ENCODE results near the gene H3-3A. TPM values are rescaled to one million over a fixed set of nuclear protein-coding genes. Genes with fewer than 3 reads are reported as not detected.

The H3-3A gene
- total and polyA plus RNA-seq, 2 of the 8 experiments (the other 6 are each of a cell fraction or from before 2014, with no cell fraction given) = 1,157 to 1,223 TPM

DNA sequence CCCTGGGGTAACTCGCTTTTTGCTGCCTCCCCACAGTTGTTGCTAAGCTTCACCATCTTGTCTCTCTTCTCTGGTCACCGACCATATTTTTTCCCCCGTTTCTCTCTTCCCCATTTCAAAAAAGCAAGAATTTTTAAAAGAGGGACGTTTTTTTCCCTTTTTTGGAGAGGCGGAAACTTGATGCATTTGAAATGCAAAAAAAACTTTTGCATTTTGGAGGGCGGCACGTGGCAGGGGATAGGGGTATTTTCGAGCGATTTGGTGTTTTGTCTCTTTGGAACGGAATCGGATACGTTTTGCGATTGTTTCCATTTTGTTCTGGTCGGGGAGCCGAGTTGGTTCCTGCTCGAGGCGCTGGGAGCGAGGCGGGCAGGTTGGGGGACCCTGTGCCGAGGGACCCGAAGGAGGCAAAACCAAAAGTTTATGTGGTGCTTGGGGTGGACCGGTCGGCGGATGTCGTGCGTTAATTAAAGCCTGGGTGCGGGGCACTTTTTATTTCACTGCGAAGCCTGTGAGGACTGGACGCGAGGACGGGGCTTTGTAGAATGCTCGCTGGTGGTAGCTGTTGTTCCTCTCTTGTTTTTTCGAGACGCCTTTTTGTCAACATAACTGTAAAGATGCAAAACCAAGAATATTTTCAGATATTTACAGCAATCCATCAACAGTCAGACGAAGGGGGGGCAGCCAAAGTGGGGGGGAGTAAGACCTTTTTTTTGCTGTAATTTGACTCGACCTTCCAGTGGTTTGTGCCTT, 884 bp downstream of the H3-3A start:
- peaks cover 2% of the 10 kb centered on the region; the same call in 1 of the 2 replicates for H3K79me1 ChIP-seq (ENCODE audit: low read depth, low read length)
- peak overlapping the region; percentile 74 for H4K5ac ChIP-seq (ENCODE audit: insufficient read length, low read depth, low read length)
- H2BK15ac ChIP-seq (ENCODE audit: low read length) = no peak overlapping the region
- peak overlapping the region; percentile 84 for H2BK5ac ChIP-seq (ENCODE audit: low read depth, low read length)
- no peak overlapping the region for H2BK12ac ChIP-seq (ENCODE audit: low read depth, low read length)
- WGBS, 2 experiments (ENCODE audit: extremely low coverage in 1 of 2, insufficient coverage in 1 of 2, insufficient read length in 1 of 2, insufficient replicate concordance in 2 of 2, low coverage in 1 of 2, low lambda C conversion rate in 2 of 2, missing lambda C conversion rate in 1 of 2) = 2% methylated on average over 35 of the region's 36 CpGs; no CpG with 5 or more reads in 1 of the 2 experiments
- peak overlapping the region; percentile 96; the same call in 1 of the 2 replicates for H4K8ac ChIP-seq (ENCODE audit: extremely low read depth, insufficient read depth, low read length)
- peaks cover 0 to 9% (median 2%) of the 10 kb centered on the region in 4 experiments; a peak in 4 of 7 replicates for H3K4me1 ChIP-seq (replicated peaks in 1 of 4; ENCODE audit: control insufficient read depth in 3 of 4, insufficient read depth in 4 of 4, low read length in 3 of 4)
- H3K79me2 ChIP-seq (ENCODE audit: control insufficient read depth in 1 of 2, insufficient read depth in 2 of 2, low read length in 2 of 2) = peaks cover 36 to 70% of the 10 kb centered on the region in 2 experiments
- H2BK120ac ChIP-seq (replicated peaks; ENCODE audit: low read depth, low read length) = no peak overlapping the region
- no peak overlapping the region for H4K91ac ChIP-seq (replicated peaks; ENCODE audit: insufficient read length, low read length)
- H3K27ac ChIP-seq (ENCODE audit: low read depth, low read length) = peak overlapping the region; percentile 95
- CTCF ChIA-PET (ENCODE audit: partially characterized antibody) = interaction anchor here (0.6 to 1.6 kb wide), 8 partner anchors 19 to 346 kb away, joined by 3 to 6 read pairs (median 3); no protein-coding TSS in a partner anchor
- peaks cover 22 to 34% of the 10 kb centered on the region in 2 experiments for H4K20me1 ChIP-seq (replicated peaks in 1 of 2; ENCODE audit: control insufficient read depth in 1 of 2, insufficient read depth in 2 of 2, low read length in 2 of 2)
- no peaks in the 10 kb centered on the region for H3K9me3 ChIP-seq (ENCODE audit: insufficient read depth in 2 of 2, low read depth in 1 of 2, low read length in 1 of 2)
- POLR2A ChIA-PET (ENCODE audit: partially characterized antibody) = interaction anchor here (0.6 to 4.5 kb wide), 36 partner anchors 9 to 1868 kb away, joined by 3 to 51 read pairs (median 5); partner anchors contain the start of gene SDE2
- peak overlapping the region; percentile 91 to 100 (median 94) for H3K4me3 ChIP-seq (ENCODE audit: extremely low read depth in 1 of 4, insufficient read depth in 2 of 4, low read depth in 3 of 4, low read length in 4 of 4)
- no peak overlapping the region for H2BK20ac ChIP-seq (ENCODE audit: low read length)
- no peaks in the 10 kb centered on the region for H3K27me3 ChIP-seq (replicated peaks in 1 of 4; ENCODE audit: control insufficient read depth in 3 of 4, extremely low read depth in 1 of 4, insufficient read depth in 3 of 4, low read length in 3 of 4)
- peak overlapping the region; percentile 27 for H3K4ac ChIP-seq (replicated peaks; ENCODE audit: insufficient read length, low read depth, low read length)
- peak in 1 of 2 experiments; percentile 58 for DNase-seq (ENCODE audit: low read depth in 1 of 2, low spot score in 2 of 2)
- H3K14ac ChIP-seq (ENCODE audit: insufficient read length) = no peak overlapping the region
- no peak overlapping the region for H3K23ac ChIP-seq (ENCODE audit: insufficient read length)
- no peak overlapping the region for H2AFZ ChIP-seq (ENCODE audit: low read length)
- peak overlapping the region; percentile 95 for H3K18ac ChIP-seq (ENCODE audit: extremely low read depth, low read length)
- H2AK5ac ChIP-seq (ENCODE audit: low read depth, low read length) = no peak overlapping the region
- H3K9ac ChIP-seq (replicated peaks in 1 of 4; ENCODE audit: extremely low read depth in 1 of 4, low read depth in 3 of 4, low read length in 3 of 4) = peak overlapping the region; percentile 90 to 99 (median 94)
- peaks cover 1% of the 10 kb centered on the region; the same call in 1 of the 2 replicates for H3K23me2 ChIP-seq (ENCODE audit: low read depth, low read length)
- peak overlapping the region; percentile 50 to 63 for H3K4me2 ChIP-seq (ENCODE audit: insufficient read depth in 1 of 2, low read depth in 2 of 2, low read length in 2 of 2)
- H3K56ac ChIP-seq (replicated peaks; ENCODE audit: insufficient read length, low read depth, low read length) = peak overlapping the region; percentile 43
- H3K36me3 ChIP-seq (ENCODE audit: control insufficient read depth in 2 of 4, insufficient read depth in 4 of 4, low read length in 3 of 4) = peaks cover 9 to 42% (median 25%) of the 10 kb centered on the region in 4 experiments
- FAIRE-seq = no peak
- TF ChIP-seq TAF7 (optimal IDR thresholded peaks at IDR 0.05; ENCODE audit: borderline replicate concordance, low read depth, low read length) (peak; percentile 19), HDAC6 (IDR thresholded peaks at IDR 0.05; ENCODE audit: low read depth, low read length) (no peak), KDM4A (IDR thresholded peaks at IDR 0.05; ENCODE audit: low read depth, low read length, severe bottlenecking) (no peak), BCL11A (IDR thresholded peaks at IDR 0.05; ENCODE audit: low read depth in 2 of 2, low read length in 2 of 2) (no peak), YY1 (IDR thresholded peaks at IDR 0.05; ENCODE audit: low read depth, low read length) (no peak), CEBPB (IDR thresholded peaks at IDR 0.05; ENCODE audit: low read depth, low read length) (no peak), CHD1 (IDR thresholded peaks at IDR 0.05; ENCODE audit: low read depth, low read length) (peak; percentile 87), BACH1 (IDR thresholded peaks at IDR 0.05; ENCODE audit: low read length) (no peak), RBBP5 (IDR thresholded peaks at IDR 0.05; ENCODE audit: borderline replicate concordance, low read depth, low read length) (no peak), CTBP2 (IDR thresholded peaks at IDR 0.05; ENCODE audit: borderline replicate concordance, insufficient read depth, insufficient read length, low read length) (no peak)
- TF ChIP-seq, protein P1, sequence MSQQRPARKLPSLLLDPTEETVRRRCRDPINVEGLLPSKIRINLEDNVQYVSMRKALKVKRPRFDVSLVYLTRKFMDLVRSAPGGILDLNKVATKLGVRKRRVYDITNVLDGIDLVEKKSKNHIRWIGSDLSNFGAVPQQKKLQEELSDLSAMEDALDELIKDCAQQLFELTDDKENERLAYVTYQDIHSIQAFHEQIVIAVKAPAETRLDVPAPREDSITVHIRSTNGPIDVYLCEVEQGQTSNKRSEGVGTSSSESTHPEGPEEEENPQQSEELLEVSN (IDR thresholded peaks at IDR 0.05) = peak; percentile 28; the same call in 1 of the 2 replicates

Data from H1 (cell line).